ENCODE measurements around the gene RAB37.

DNA sequence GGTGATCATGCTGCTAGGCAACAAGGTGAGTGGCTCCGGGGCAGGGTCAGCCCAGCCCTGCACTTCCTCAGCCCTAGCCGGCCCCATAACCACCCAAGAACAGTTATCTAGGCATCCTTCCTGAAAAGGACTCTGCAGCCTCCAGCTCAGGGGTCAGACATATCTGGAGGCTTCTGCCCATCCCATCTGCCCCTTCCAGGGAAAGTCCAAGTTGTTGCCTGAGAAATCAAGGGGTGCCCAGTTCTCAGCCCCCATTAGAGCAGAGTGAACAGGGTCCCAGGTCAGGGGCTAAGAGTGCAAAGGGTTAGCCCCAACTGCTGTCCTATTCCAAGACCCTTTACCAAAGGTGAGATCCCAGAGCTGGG, 7.3 kb downstream of the RAB37 start:
- TF ChIP-seq, protein P1, sequence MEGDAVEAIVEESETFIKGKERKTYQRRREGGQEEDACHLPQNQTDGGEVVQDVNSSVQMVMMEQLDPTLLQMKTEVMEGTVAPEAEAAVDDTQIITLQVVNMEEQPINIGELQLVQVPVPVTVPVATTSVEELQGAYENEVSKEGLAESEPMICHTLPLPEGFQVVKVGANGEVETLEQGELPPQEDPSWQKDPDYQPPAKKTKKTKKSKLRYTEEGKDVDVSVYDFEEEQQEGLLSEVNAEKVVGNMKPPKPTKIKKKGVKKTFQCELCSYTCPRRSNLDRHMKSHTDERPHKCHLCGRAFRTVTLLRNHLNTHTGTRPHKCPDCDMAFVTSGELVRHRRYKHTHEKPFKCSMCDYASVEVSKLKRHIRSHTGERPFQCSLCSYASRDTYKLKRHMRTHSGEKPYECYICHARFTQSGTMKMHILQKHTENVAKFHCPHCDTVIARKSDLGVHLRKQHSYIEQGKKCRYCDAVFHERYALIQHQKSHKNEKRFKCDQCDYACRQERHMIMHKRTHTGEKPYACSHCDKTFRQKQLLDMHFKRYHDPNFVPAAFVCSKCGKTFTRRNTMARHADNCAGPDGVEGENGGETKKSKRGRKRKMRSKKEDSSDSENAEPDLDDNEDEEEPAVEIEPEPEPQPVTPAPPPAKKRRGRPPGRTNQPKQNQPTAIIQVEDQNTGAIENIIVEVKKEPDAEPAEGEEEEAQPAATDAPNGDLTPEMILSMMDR (CRISPR knock-in tag; IDR thresholded peaks at IDR 0.05) = no peak
- TF ChIP-seq REXO4 (CRISPR knock-in tag; IDR thresholded peaks at IDR 0.05; ENCODE audit: borderline replicate concordance) = no peak
- no peak for TF ChIP-seq ZBTB3 (CRISPR knock-in tag; IDR thresholded peaks at IDR 0.05; ENCODE audit: borderline replicate concordance, low read depth)
- TF ChIP-seq SETDB1 (CRISPR knock-in tag; IDR thresholded peaks at IDR 0.05; ENCODE audit: borderline replicate concordance) = no peak
- TF ChIP-seq ZFP36 (IDR thresholded peaks at IDR 0.05; ENCODE audit: borderline replicate concordance, low read depth, low read length, partially characterized antibody) = no peak
- TF ChIP-seq FOXM1 (CRISPR knock-in tag; IDR thresholded peaks at IDR 0.05) = no peak
- TF ChIP-seq SIN3B (IDR thresholded peaks at IDR 0.05; ENCODE audit: low read length) = no peak
- TF ChIP-seq GABPA (IDR thresholded peaks at IDR 0.05; ENCODE audit: low read depth, low read length) = no peak
- TF ChIP-seq GABPA (CRISPR knock-in tag; IDR thresholded peaks at IDR 0.05; ENCODE audit: low read depth) = no peak

All from HepG2 (cell line).